NCI-H2196 (cell line): ENCODE measurements around the gene USP28.
"Not testable (repeated sequence)": the region's sequence is repeated elsewhere in the genome, so short reads cannot be mapped to it uniquely, and the experiment has no call there.

Experiments
- DNase-seq: peaks from one replicate; lab custom pipeline; 2025; ENCODE audit not compliant: unreplicated experiment; lab: John Stamatoyannopoulos, UW

Gene USP28

GRCh38 chr11:113838005-113838404 is 37.4 kb downstream of the USP28 start:
- DNase-seq: no peak

- no peak for DNase-seq
These were observed 40.1 kb downstream of the USP28 start for GRCh38 chr11:113835306-113835705.

GRCh38 chr11:113833151-113833550 is 42.2 kb downstream of the USP28 start:
- DNase-seq: no peak

- DNase-seq: no peak
These were observed 44.1 kb downstream of the USP28 start for GRCh38 chr11:113831314-113831713.

GRCh38 chr11:113829751-113830150 is 45.6 kb downstream of the USP28 start:
- no peak for DNase-seq

- DNase-seq: no peak
These were observed 47.2 kb downstream of the USP28 start for GRCh38 chr11:113828191-113828590.

- no peak for DNase-seq
These were observed 47.9 kb downstream of the USP28 start for GRCh38 chr11:113827477-113827876.

- DNase-seq: no peak
These were observed 56.9 kb downstream of the USP28 start for GRCh38 chr11:113818426-113818825.

- no peak for DNase-seq
These were observed 57.7 kb downstream of the USP28 start for GRCh38 chr11:113817626-113818025.

- DNase-seq: no peak
These were observed 58.2 kb downstream of the USP28 start for GRCh38 chr11:113817162-113817561.

GRCh38 chr11:113814181-113814580 is 61.2 kb downstream of the USP28 start:
- no peak for DNase-seq

- DNase-seq: no peak
These were observed 66.4 kb downstream of the USP28 start for GRCh38 chr11:113808931-113809330.

- peak; percentile 40 for DNase-seq
These were observed 69.0 kb downstream of the USP28 start for GRCh38 chr11:113806406-113806805.

- no peak for DNase-seq
These were observed 69.7 kb downstream of the USP28 start for GRCh38 chr11:113805640-113806039.

GRCh38 chr11:113802621-113803020 is 72.8 kb downstream of the USP28 start:
- no peak for DNase-seq

- DNase-seq: peak; percentile 66
These were observed 78.6 kb downstream of the USP28 start for GRCh38 chr11:113796663-113797259.

GRCh38 chr11:113789675-113790320 is 85.6 kb downstream of the USP28 start:
- DNase-seq: no peak

- not testable (repeated sequence) for DNase-seq
These were observed 86.4 kb downstream of the USP28 start for GRCh38 chr11:113789016-113789415.

- DNase-seq: no peak
These were observed 93.2 kb downstream of the USP28 start for GRCh38 chr11:113782134-113782533.

- no peak for DNase-seq
These were observed 93.7 kb downstream of the USP28 start for GRCh38 chr11:113781682-113782081.

GRCh38 chr11:113779496-113779895 is 95.9 kb downstream of the USP28 start, which contains the start of gene CLDN25:
TSS of gene CLDN25 (plus strand) at chr11:113779796. CDS start at chr11:113779796, 0 bp downstream.
- DNase-seq: no peak

- DNase-seq: peak; percentile 60
These were observed 97.1 kb downstream of the USP28 start for GRCh38 chr11:113778111-113778910.
